ENCODE results near the gene NAPEPLD. TPM values are rescaled to one million over a fixed set of nuclear protein-coding genes. Genes with fewer than 3 reads are reported as not detected.
"Not testable (repeated sequence)": the region's sequence is repeated elsewhere in the genome, so short reads cannot be mapped to it uniquely, and the experiment has no call there.

NAPEPLD gene
- total RNA-seq, 2 donors from 2014 or later, result 11.2 to 12.9 TPM

DNA sequence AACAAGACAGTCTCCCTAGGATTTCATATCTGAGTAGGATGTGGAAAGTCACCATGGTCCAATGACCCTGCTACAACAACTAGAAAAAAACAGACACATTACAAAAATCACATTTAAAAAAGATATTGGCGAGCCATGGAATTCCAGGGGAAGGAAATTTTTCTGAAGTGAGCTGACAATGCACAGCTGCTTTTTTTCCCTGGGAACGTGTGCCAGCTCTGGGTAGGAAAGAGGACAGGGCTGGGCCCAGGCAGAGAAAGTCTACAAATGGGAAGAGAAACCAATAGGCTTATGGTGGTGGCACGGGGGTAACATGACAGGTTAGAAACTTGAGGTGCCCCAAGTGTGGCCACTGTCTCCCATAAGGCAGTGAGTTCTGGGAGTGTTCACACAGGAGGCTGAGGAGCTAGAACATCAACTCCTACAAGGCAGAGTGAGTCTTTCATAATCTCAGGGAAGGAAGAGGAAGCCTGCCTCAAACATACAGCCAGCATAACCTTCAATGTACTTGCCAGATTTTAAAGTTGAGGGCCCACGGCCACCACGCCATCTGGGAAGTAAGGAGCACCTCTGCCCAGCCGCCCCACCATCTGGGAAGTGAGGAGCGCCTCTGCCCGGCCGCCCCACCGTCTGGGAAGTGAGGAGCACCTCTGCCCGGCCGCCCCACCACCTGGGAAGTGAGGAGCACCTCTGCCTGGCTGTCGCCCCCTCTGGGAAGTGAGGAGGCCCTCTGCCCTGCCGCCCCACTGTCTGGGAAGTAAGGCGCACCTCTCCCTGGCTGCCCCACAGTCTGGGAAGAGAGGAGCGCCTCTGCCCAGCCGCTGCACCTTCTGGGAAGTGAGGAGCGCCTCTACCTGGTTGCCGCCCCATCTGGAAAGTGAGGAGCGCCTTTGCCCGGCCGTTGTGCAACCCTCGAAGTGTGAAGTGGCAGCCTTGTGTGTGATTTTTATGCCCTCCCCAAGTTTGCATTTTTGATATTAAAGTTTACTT lies 80.2 kb downstream of the NAPEPLD start:
- no peaks in the 10 kb centered on the region for H3K27me3 ChIP-seq
- TF ChIP-seq, protein P1, sequence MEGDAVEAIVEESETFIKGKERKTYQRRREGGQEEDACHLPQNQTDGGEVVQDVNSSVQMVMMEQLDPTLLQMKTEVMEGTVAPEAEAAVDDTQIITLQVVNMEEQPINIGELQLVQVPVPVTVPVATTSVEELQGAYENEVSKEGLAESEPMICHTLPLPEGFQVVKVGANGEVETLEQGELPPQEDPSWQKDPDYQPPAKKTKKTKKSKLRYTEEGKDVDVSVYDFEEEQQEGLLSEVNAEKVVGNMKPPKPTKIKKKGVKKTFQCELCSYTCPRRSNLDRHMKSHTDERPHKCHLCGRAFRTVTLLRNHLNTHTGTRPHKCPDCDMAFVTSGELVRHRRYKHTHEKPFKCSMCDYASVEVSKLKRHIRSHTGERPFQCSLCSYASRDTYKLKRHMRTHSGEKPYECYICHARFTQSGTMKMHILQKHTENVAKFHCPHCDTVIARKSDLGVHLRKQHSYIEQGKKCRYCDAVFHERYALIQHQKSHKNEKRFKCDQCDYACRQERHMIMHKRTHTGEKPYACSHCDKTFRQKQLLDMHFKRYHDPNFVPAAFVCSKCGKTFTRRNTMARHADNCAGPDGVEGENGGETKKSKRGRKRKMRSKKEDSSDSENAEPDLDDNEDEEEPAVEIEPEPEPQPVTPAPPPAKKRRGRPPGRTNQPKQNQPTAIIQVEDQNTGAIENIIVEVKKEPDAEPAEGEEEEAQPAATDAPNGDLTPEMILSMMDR (IDR thresholded peaks at IDR 0.05), result no peak
- TF ChIP-seq POLR2A (IDR thresholded peaks at IDR 0.05), result peak in 1 of 3 donors; percentile 32
- H3K4me3 ChIP-seq, result no peak overlapping the region
- peak; percentile 89 for ATAC-seq
- intact Hi-C loops (cut with DNase I), result no loop called here
- peaks cover 22% of the 10 kb centered on the region for H3K4me1 ChIP-seq
- no peaks in the 10 kb centered on the region for H3K36me3 ChIP-seq (replicated peaks in 1 of 2; ENCODE audit: insufficient read depth in 1 of 2, low read depth in 2 of 2)
- DNase-seq, result peak; percentile 85 to 89 (median 88)
- no peaks in the 10 kb centered on the region for H3K9me3 ChIP-seq
- H3K27ac ChIP-seq, result peak overlapping the region; percentile 60 to 88 (median 76)
- 77 to 81% methylated on average over 13 to 23 of the region's 23 CpGs for WGBS, 2 donors

DNA sequence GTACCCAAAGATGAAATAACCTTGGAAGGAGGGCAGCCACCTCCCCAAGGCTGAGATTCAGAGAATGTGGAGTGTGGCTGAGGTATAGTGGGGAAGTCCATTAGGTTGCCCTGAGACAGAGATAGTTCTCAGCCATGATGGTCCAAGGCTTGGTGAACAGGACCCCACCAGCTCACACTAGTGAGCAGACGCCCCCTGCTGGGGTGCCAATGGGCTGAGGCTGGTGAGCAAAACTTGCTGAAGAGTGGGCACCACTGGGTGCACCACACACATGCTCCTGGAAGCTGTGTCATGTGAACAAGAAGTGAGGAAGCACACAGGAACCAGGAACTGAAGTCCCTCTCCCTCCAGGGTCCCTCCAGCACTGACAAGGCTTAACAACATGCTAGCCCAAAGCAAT lies 83.2 kb downstream of the NAPEPLD start:
- ATAC-seq, result no peak
- 29 to 30% methylated on average over 1 of the region's 1 CpG for WGBS, 2 donors
- Histone ChIP-seq H3K4me3 (no peak overlapping the region), H3K9me3 (no peaks in the 10 kb centered on the region), H3K36me3 (replicated peaks in 1 of 2; ENCODE audit: insufficient read depth in 1 of 2, low read depth in 2 of 2) (no peaks in the 10 kb centered on the region), H3K27me3 (no peaks in the 10 kb centered on the region), H3K27ac (no peak overlapping the region), H3K4me1 (peaks cover 20% of the 10 kb centered on the region)
- intact Hi-C loops (cut with DNase I), result no loop called here
- TF ChIP-seq, protein P1 (IDR thresholded peaks at IDR 0.05), result peak in 4 of 7 experiments; percentile 20 to 29 (median 21)
- no peak for TF ChIP-seq POLR2A (IDR thresholded peaks at IDR 0.05)
- DNase-seq, result peak in 3 of 4 donors; percentile 19 to 48 (median 20)

DNA sequence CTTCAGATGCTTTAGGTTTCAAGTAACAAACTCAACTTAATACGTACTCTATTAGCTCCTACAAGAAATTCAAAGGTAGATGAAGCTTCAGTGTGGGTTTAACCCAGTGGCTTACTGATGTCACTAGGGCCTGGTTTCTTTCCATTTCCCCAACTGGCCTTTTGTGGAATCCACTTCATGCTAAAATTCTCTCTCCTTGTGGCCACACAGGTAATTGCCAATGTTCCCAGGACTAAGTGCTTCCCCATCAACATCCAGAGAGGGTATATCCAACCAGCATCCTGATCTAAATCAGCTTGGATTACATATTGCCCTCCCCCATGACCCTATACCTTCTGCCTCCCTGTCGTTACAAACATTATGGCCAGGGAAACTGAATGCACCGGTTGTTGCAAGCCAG lies 85.0 kb downstream of the NAPEPLD start:
- H3K9me3 ChIP-seq, result no peaks in the 10 kb centered on the region
- no peak overlapping the region for H3K27ac ChIP-seq
- intact Hi-C loops (cut with DNase I), result no loop called here
- peaks cover 18% of the 10 kb centered on the region for H3K4me1 ChIP-seq
- ATAC-seq (no peak), DNase-seq (no peak)
- no peak overlapping the region for H3K4me3 ChIP-seq
- H3K36me3 ChIP-seq (replicated peaks in 1 of 2; ENCODE audit: insufficient read depth in 1 of 2, low read depth in 2 of 2), result no peaks in the 10 kb centered on the region
- no peaks in the 10 kb centered on the region for H3K27me3 ChIP-seq
- TF ChIP-seq, protein P1 (IDR thresholded peaks at IDR 0.05), result no peak
- no peak for TF ChIP-seq POLR2A (IDR thresholded peaks at IDR 0.05)
- 87 to 90% methylated on average over 3 of the region's 3 CpGs for WGBS, 2 donors

DNA sequence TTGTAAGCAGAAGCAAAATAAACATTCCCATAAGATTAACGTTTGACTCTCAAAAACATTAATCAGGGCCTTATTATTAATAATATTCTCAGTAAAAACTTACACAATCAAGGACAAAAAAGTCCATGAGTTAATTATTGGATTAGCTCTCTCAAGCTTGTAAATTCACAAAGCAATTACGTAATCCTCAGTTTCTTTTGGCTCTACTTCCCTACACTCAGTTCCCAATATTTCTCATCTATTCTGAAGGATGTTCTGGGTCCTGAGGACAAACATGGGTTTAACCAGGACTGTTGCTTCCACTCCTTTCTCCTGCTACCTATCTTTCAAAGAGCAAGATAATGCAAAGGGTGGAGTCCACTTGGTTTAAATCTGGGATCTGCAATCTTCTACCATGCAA lies 89.4 kb downstream of the NAPEPLD start:
- DNase-seq, result no peak
- peak; percentile 28 for ATAC-seq
- TF ChIP-seq POLR2A (IDR thresholded peaks at IDR 0.05), result no peak
- H3K4me1 ChIP-seq, result peaks cover 4% of the 10 kb centered on the region
- no peak overlapping the region for H3K4me3 ChIP-seq
- 25 to 27% methylated on average over 2 of the region's 2 CpGs for WGBS, 2 donors
- H3K36me3 ChIP-seq (replicated peaks in 1 of 2; ENCODE audit: insufficient read depth in 1 of 2, low read depth in 2 of 2), result no peaks in the 10 kb centered on the region
- H3K9me3 ChIP-seq, result no peaks in the 10 kb centered on the region
- H3K27me3 ChIP-seq, result no peaks in the 10 kb centered on the region
- H3K27ac ChIP-seq, result peak overlapping the region in 3 of 4 donors; percentile 7 to 34 (median 29)
- intact Hi-C loops (cut with DNase I), result no loop called here

DNA sequence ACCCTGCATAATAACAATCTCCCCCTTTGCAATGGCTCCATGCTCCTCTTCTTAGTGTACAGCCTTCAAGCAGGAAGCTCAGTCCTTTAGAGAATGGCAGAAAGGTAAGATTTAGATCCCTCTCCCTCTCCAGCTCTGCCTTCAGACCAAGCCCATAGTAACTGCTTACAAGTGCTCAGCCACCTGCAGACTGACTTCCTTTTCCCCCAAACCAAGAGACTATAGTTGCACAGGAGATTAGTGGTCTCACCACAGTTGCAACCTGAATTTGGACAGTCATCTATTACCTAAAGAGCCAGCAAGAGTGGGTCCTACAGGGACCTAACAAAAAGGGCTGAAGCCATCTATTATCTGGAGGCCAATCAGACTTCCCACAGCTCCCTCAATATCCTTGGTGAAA lies 90.8 kb downstream of the NAPEPLD start:
- H3K4me3 ChIP-seq, result no peak overlapping the region
- no peaks in the 10 kb centered on the region for H3K9me3 ChIP-seq
- peaks cover 4% of the 10 kb centered on the region for H3K4me1 ChIP-seq
- no peaks in the 10 kb centered on the region for H3K36me3 ChIP-seq (replicated peaks in 1 of 2; ENCODE audit: insufficient read depth in 1 of 2, low read depth in 2 of 2)
- TF ChIP-seq, protein P1 (IDR thresholded peaks at IDR 0.05), result no peak
- no peak for TF ChIP-seq POLR2A (IDR thresholded peaks at IDR 0.05)
- ATAC-seq (no peak), DNase-seq (no peak)
- intact Hi-C loops (cut with DNase I), result no loop called here
- H3K27ac ChIP-seq, result peak overlapping the region in 2 of 4 donors; percentile 11 to 29
- no peaks in the 10 kb centered on the region for H3K27me3 ChIP-seq

DNA sequence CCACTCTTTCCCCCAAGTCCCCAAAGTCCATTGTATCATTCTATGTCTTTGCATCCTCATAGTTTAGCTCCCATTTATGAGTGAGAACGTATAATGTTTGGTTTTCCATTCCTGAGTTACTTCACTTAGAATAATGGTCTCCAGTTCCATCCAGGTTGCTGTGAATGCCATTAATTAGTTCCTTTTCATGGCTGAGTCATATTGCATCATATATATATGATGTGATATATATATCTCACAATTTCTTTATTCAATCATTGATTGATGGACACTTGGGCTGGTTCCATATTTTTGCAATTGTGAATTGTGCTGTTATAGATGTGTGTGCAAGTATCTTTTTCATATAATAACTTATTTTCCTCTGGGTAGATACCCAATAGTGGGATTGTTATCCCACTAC lies 92.9 kb downstream of the NAPEPLD start:
- intact Hi-C loops (cut with DNase I); H3K27ac ChIP-seq; H3K4me3 ChIP-seq; ATAC-seq; H3K9me3 ChIP-seq; H3K4me1 ChIP-seq; DNase-seq; H3K27me3 ChIP-seq; H3K36me3 ChIP-seq (replicated peaks in 1 of 2; ENCODE audit: insufficient read depth in 1 of 2, low read depth in 2 of 2): not testable (repeated sequence)
- WGBS, 2 donors, result 70 to 86% methylated on average over 1 of the region's 1 CpG
